ENCODE data around the gene COQ8A.

- TF ChIP-seq CTCF (IDR thresholded peaks at IDR 0.05 in 2 of 3, conservative IDR thresholded peaks at IDR 0.05 in 1 of 3; ENCODE audit: borderline replicate concordance in 1 of 3, insufficient read depth in 1 of 3, low read depth in 2 of 3, low read length in 2 of 3) (no peak), CEBPB (IDR thresholded peaks at IDR 0.05; ENCODE audit: low read depth) (no peak), TCF7L2 (IDR thresholded peaks at IDR 0.05; ENCODE audit: borderline replicate concordance, extremely low read depth, insufficient read depth, insufficient read length) (no peak), POLR2A (IDR thresholded peaks at IDR 0.05; ENCODE audit: borderline replicate concordance, extremely low read depth, insufficient read depth, insufficient read length) (no peak), EZH2phosphoT487 (IDR thresholded peaks at IDR 0.05; ENCODE audit: borderline replicate concordance) (no peak), REST (IDR thresholded peaks at IDR 0.05; ENCODE audit: low read depth) (no peak), ATF3 (IDR thresholded peaks at IDR 0.05) (no peak), YY1 (IDR thresholded peaks at IDR 0.05; ENCODE audit: extremely low read depth, insufficient replicate concordance, low read depth, low read length) (no peak), SP1 (IDR thresholded peaks at IDR 0.05; ENCODE audit: low read depth) (no peak), FOSL1 (IDR thresholded peaks at IDR 0.05; ENCODE audit: low read depth) (no peak), EGR1 (IDR thresholded peaks at IDR 0.05; ENCODE audit: low read depth) (no peak)
Measured at GRCh38 chr1:226985239-226985838, 45.2 kb downstream of the COQ8A start.
